Neural progenitor cell (in vitro differentiated cells): ENCODE results near the gene TSSK3. TPM values are rescaled to one million over a fixed set of nuclear protein-coding genes. Genes with fewer than 3 reads are reported as not detected.

ENCODE experiments used
- DNase-seq: peaks from one replicate; pipeline ENCODE4 v3.0.0-alpha.2; 2016; ENCODE audit warnings: low spot score
- H2AFZ ChIP-seq: fragments of 200-600 bp; sonication (generic); replicated peaks from 2 replicates; pipeline ENCODE4 v1.6.1; 2016; ENCODE audit warnings: antibody characterized with exemption
- H3F3A ChIP-seq: fragments of 200-600 bp; sonication (generic); 2 replicates; pipeline ENCODE4 v1.6.1; 2016; ENCODE audit warnings: antibody characterized with exemption, low read depth
- H3K27ac ChIP-seq: fragments of 200-600 bp; sonication (generic); 2 replicates; pipeline ENCODE4 v1.5.1; 2016; ENCODE audit warnings: mild to moderate bottlenecking
- H3K27me3 ChIP-seq: fragments of 200-600 bp; sonication (generic); 2 replicates; pipeline ENCODE4 v1.6.1; 2016; ENCODE audit warnings: mild to moderate bottlenecking, moderate library complexity
- H3K36me3 ChIP-seq: fragments of 200-600 bp; sonication (generic); 2 replicates; pipeline ENCODE4 v1.5.1; 2016
- H3K4me1 ChIP-seq: fragments of 200-600 bp; sonication (generic); 2 replicates; pipeline ENCODE4 v1.6.1; 2016; ENCODE audit warnings: mixed run types
- H3K4me2 ChIP-seq: fragments of 200-600 bp; sonication (generic); 2 replicates; pipeline ENCODE4 v1.6.1; 2016
- H3K4me3 ChIP-seq: fragments of 200-600 bp; sonication (generic); 2 replicates; pipeline ENCODE4 v1.5.1; 2016
- H3K79me2 ChIP-seq: fragments of 200-600 bp; sonication (generic); 2 replicates; pipeline ENCODE4 v1.6.1; 2016; ENCODE audit warnings: low read depth
- H3K9ac ChIP-seq: fragments of 200-600 bp; sonication (generic); 2 replicates; pipeline ENCODE4 v1.6.1; 2016
- H3K9me3 ChIP-seq: fragments of 200-600 bp; sonication (generic); 2 replicates; pipeline ENCODE4 v1.5.1; 2016; ENCODE audit warnings: low read depth
- H4K20me1 ChIP-seq: fragments of 200-600 bp; sonication (generic); 2 replicates; pipeline ENCODE4 v1.6.1; 2016; ENCODE audit warnings: low read depth
- H3K27ac Mint-ChIP-seq: 3 replicates; pipeline ENCODE4 v1.8.0; 2021; ENCODE audit warnings: mixed read lengths
- H3K27me3 Mint-ChIP-seq: 2 replicates; pipeline ENCODE4 v1.8.0; 2022; ENCODE audit warnings: low read depth, mild to moderate bottlenecking, inconsistent platforms, moderate library complexity, mixed read lengths; ENCODE audit not compliant: insufficient read depth
- H3K36me3 Mint-ChIP-seq: 3 replicates; pipeline ENCODE4 v1.8.0; 2021; ENCODE audit warnings: mixed read lengths
- H3K4me1 Mint-ChIP-seq: 3 replicates; pipeline ENCODE4 v1.8.0; 2021; ENCODE audit warnings: mixed read lengths
- H3K4me3 Mint-ChIP-seq: 3 replicates; pipeline ENCODE4 v1.8.0; 2021; ENCODE audit warnings: mild to moderate bottlenecking, moderate library complexity, mixed read lengths
- H3K9me3 Mint-ChIP-seq: 3 replicates; pipeline ENCODE4 v1.8.0; 2020; ENCODE audit warnings: mixed read lengths
- CTCF ChIP-seq: fragments of 200-600 bp; sonication (generic); IDR thresholded peaks from 2 replicates; pipeline ENCODE4 v1.5.1; 2017; ENCODE audit warnings: antibody characterized with exemption, mild to moderate bottlenecking
- EZH2 ChIP-seq: fragments of 200-600 bp; sonication (generic); IDR thresholded peaks from 2 replicates; pipeline ENCODE4 v1.6.1; 2017; ENCODE audit warnings: antibody characterized with exemption, mild to moderate bottlenecking, moderate library complexity
- EZH2phosphoT487 ChIP-seq: fragments of 200-600 bp; sonication (generic); IDR thresholded peaks from 2 replicates; pipeline ENCODE4 v1.6.1; 2017; ENCODE audit warnings: antibody characterized with exemption
- total RNA-seq: library from RNA; depleted of rRNA; stranded (reverse); fragments of >200 nt; gene quantifications from 2 replicates; pipeline ENCODE4 v1.2.3, GENCODE V29; 2015; ENCODE audit warnings: low replicate concordance

TSSK3 gene
- not detected in 2 replicates for total RNA-seq

GRCh38 chr1:32362474-32363313 is at the start of gene TSSK3, which contains the start of gene FAM229A:
Gene TSSK3, plus strand, starts transcription at chr1:32362539. Its CDS starts 163 bp downstream, at chr1:32362702.
Gene FAM229A, minus strand, starts transcription at chr1:32362485. Its CDS starts 394 bp downstream, at chr1:32362091.
- Histone ChIP-seq H3K9me3 (no peaks in the 10 kb centered on the region), H3F3A (peaks cover 12% of the 10 kb centered on the region), H3K36me3 (no peaks in the 10 kb centered on the region), H3K27me3 (peaks cover 30% of the 10 kb centered on the region), H3K4me3 (peak within 1 kb of the TSS; percentile 37), H3K4me1 (peaks cover 4% of the 10 kb centered on the region), H3K4me2 (peak within 1 kb of the TSS; percentile 70), H2AFZ (peak within 1 kb of the TSS; percentile 51), H3K27ac (no peak within 1 kb of the TSS), H3K79me2 (no peaks in the 10 kb centered on the region), H4K20me1 (peaks cover 6% of the 10 kb centered on the region), H3K9ac (no peak within 1 kb of the TSS)
- Mint-ChIP-seq H3K4me3 (peak within 1 kb of the TSS; percentile 13), H3K36me3 (peaks cover 17% of the 10 kb centered on the region), H3K27ac (no peak within 1 kb of the TSS), H3K9me3 (no peaks in the 10 kb centered on the region), H3K4me1 (peaks cover 18% of the 10 kb centered on the region), H3K27me3 (peaks cover 16% of the 10 kb centered on the region)
- no peak for TF ChIP-seq EZH2
- no peak for TF ChIP-seq EZH2phosphoT487
- TF ChIP-seq CTCF = no peak
- no peak for DNase-seq

- Histone ChIP-seq H3F3A (peaks cover 14% of the 10 kb centered on the region), H3K36me3 (no peaks in the 10 kb centered on the region), H3K4me2 (no peak overlapping the region), H3K4me3 (no peak overlapping the region), H3K27me3 (no peaks in the 10 kb centered on the region), H3K79me2 (peaks cover 30% of the 10 kb centered on the region), H3K9ac (no peak overlapping the region), H2AFZ (no peak overlapping the region), H4K20me1 (peaks cover 41% of the 10 kb centered on the region), H3K9me3 (no peaks in the 10 kb centered on the region), H3K27ac (no peak overlapping the region), H3K4me1 (no peaks in the 10 kb centered on the region)
- Mint-ChIP-seq H3K4me3 (no peak overlapping the region), H3K9me3 (no peaks in the 10 kb centered on the region), H3K27me3 (peaks cover under 1% of the 10 kb centered on the region), H3K27ac (no peak overlapping the region), H3K4me1 (no peaks in the 10 kb centered on the region), H3K36me3 (peaks cover 2% of the 10 kb centered on the region)
- TF ChIP-seq EZH2phosphoT487 (no peak), CTCF (no peak), EZH2 (no peak)
- DNase-seq = no peak
Observed at GRCh38 chr1:32316903-32317277, 45.4 kb upstream of the TSSK3 start.

- Histone ChIP-seq H3K27ac (no peak overlapping the region), H2AFZ (no peak overlapping the region), H4K20me1 (peaks cover 34% of the 10 kb centered on the region), H3K4me2 (no peak overlapping the region), H3K4me3 (no peak overlapping the region), H3K9ac (no peak overlapping the region), H3K4me1 (no peaks in the 10 kb centered on the region), H3K79me2 (peaks cover 16% of the 10 kb centered on the region), H3K36me3 (no peaks in the 10 kb centered on the region), H3K9me3 (no peaks in the 10 kb centered on the region), H3K27me3 (no peaks in the 10 kb centered on the region), H3F3A (peaks cover 14% of the 10 kb centered on the region)
- no peaks in the 10 kb centered on the region for H3K9me3 Mint-ChIP-seq
- TF ChIP-seq CTCF (no peak), EZH2 (no peak), EZH2phosphoT487 (no peak)
- no peak overlapping the region for H3K27ac Mint-ChIP-seq
- H3K27me3 Mint-ChIP-seq = peaks cover 4% of the 10 kb centered on the region
- H3K4me3 Mint-ChIP-seq = no peak overlapping the region
- DNase-seq = no peak
- peaks cover 2% of the 10 kb centered on the region for H3K36me3 Mint-ChIP-seq
- H3K4me1 Mint-ChIP-seq = no peaks in the 10 kb centered on the region
Observed at GRCh38 chr1:32318127-32318869, 44.0 kb upstream of the TSSK3 start.
